Activated T-helper 1 cell treated with anti-CD3 and anti-CD28 coated beads, Interleukin-12 subunit alpha, Interleukin-12 subunit beta, Interleukin-2, Interleukin-4 antibody, amounts not matched to agents 30 ng/mL and 10 ng/mL and 1 ng/mL, durations not matched to agents 14 hours and 24 hours and 36 hours (primary cell): Measurements from ENCODE around the gene SEPTIN12. TPM values are rescaled to one million over a fixed set of nuclear protein-coding genes. Genes with fewer than 3 reads are reported as not detected.

Experiments
- DNase-seq: peaks from one replicate; pipeline ENCODE4 v3.0.0; 2021; ENCODE audit warnings: low spot score
- H3K27ac Mint-ChIP-seq: one replicate; pipeline ENCODE4 v1.8.0; 2021; ENCODE audit warnings: mild to moderate bottlenecking, mixed read lengths
- H3K27me3 Mint-ChIP-seq: one replicate; pipeline ENCODE4 v1.8.0; 2022; ENCODE audit warnings: mild to moderate bottlenecking, moderate library complexity, mixed read lengths; ENCODE audit not compliant: insufficient read depth
- H3K36me3 Mint-ChIP-seq: one replicate; pipeline ENCODE4 v1.8.0; 2021; ENCODE audit warnings: low read depth, mixed read lengths
- H3K4me1 Mint-ChIP-seq: one replicate; pipeline ENCODE4 v1.8.0; 2021; ENCODE audit warnings: low read depth, mixed read lengths
- H3K4me3 Mint-ChIP-seq: one replicate; pipeline ENCODE4 v1.8.0; 2021; ENCODE audit warnings: mild to moderate bottlenecking, moderate library complexity, mixed read lengths
- H3K9me3 Mint-ChIP-seq: one replicate; pipeline ENCODE4 v1.8.0; 2021; ENCODE audit warnings: mixed read lengths
- intact Hi-C: fragments of 100-400 bp; cut with micrococcal nuclease; formaldehyde crosslinking; loops from one replicate; pipeline ENCODE4 v1.15.1; 2024
- total RNA-seq: library from RNA; stranded (reverse); gene quantifications from 2 replicates; pipeline ENCODE4 v1.2.3, GENCODE V29; 2022

Gene SEPTIN12
- not detected in 2 replicates for total RNA-seq

- intact Hi-C loops = no loop called here
- no peak for DNase-seq
- peaks cover 2% of the 10 kb centered on the region for H3K27me3 Mint-ChIP-seq
- H3K27ac Mint-ChIP-seq = no peak within 1 kb of the TSS
- H3K4me1 Mint-ChIP-seq = peaks cover 6% of the 10 kb centered on the region
- H3K9me3 Mint-ChIP-seq = no peaks in the 10 kb centered on the region
- no peak within 1 kb of the TSS for H3K4me3 Mint-ChIP-seq
- H3K36me3 Mint-ChIP-seq = no peaks in the 10 kb centered on the region
These were observed at the start of gene SEPTIN12 for GRCh38 chr16:4787627-4788482. Gene SEPTIN12, minus strand, starts transcription at chr16:4788345. Its CDS starts 700 bp downstream, at chr16:4787645.

GRCh38 chr16:4836727-4837126 is 48.6 kb upstream of the SEPTIN12 start:
- Mint-ChIP-seq H3K4me1 (peaks cover 8% of the 10 kb centered on the region), H3K36me3 (peaks cover 43% of the 10 kb centered on the region), H3K4me3 (no peak overlapping the region), H3K9me3 (no peaks in the 10 kb centered on the region), H3K27ac (no peak overlapping the region), H3K27me3 (no peaks in the 10 kb centered on the region)
- DNase-seq = no peak
- intact Hi-C loops = no loop called here

GRCh38 chr16:4833584-4833983 is 45.4 kb upstream of the SEPTIN12 start:
- Mint-ChIP-seq H3K27ac (no peak overlapping the region), H3K27me3 (no peaks in the 10 kb centered on the region), H3K4me1 (no peaks in the 10 kb centered on the region), H3K9me3 (no peaks in the 10 kb centered on the region), H3K4me3 (no peak overlapping the region), H3K36me3 (peaks cover 41% of the 10 kb centered on the region)
- intact Hi-C loops = no loop called here
- DNase-seq = no peak

GRCh38 chr16:4832698-4833343 is 44.7 kb upstream of the SEPTIN12 start:
- H3K27ac Mint-ChIP-seq = no peak overlapping the region
- H3K4me3 Mint-ChIP-seq = no peak overlapping the region
- no peaks in the 10 kb centered on the region for H3K4me1 Mint-ChIP-seq
- H3K36me3 Mint-ChIP-seq = peaks cover 45% of the 10 kb centered on the region
- intact Hi-C loops = no loop called here
- no peak for DNase-seq
- no peaks in the 10 kb centered on the region for H3K9me3 Mint-ChIP-seq
- no peaks in the 10 kb centered on the region for H3K27me3 Mint-ChIP-seq

GRCh38 chr16:4831616-4832015 is 43.5 kb upstream of the SEPTIN12 start:
- Mint-ChIP-seq H3K4me3 (no peak overlapping the region), H3K27me3 (no peaks in the 10 kb centered on the region), H3K4me1 (no peaks in the 10 kb centered on the region), H3K36me3 (peaks cover 45% of the 10 kb centered on the region), H3K9me3 (no peaks in the 10 kb centered on the region), H3K27ac (no peak overlapping the region)
- intact Hi-C loops = no loop called here
- DNase-seq = no peak

GRCh38 chr16:4830408-4830807 is 42.3 kb upstream of the SEPTIN12 start:
- DNase-seq = no peak
- H3K36me3 Mint-ChIP-seq = peaks cover 41% of the 10 kb centered on the region
- no peak overlapping the region for H3K4me3 Mint-ChIP-seq
- H3K4me1 Mint-ChIP-seq = no peaks in the 10 kb centered on the region
- no peak overlapping the region for H3K27ac Mint-ChIP-seq
- intact Hi-C loops = no loop called here
- H3K27me3 Mint-ChIP-seq = no peaks in the 10 kb centered on the region
- H3K9me3 Mint-ChIP-seq = no peaks in the 10 kb centered on the region

- Mint-ChIP-seq H3K4me3 (no peak overlapping the region), H3K9me3 (no peaks in the 10 kb centered on the region), H3K27ac (peak overlapping the region; percentile 29), H3K4me1 (no peaks in the 10 kb centered on the region), H3K27me3 (no peaks in the 10 kb centered on the region), H3K36me3 (peaks cover 50% of the 10 kb centered on the region)
- DNase-seq = no peak
- intact Hi-C loops = no loop called here
These were observed 40.6 kb upstream of the SEPTIN12 start for GRCh38 chr16:4828567-4829321.

GRCh38 chr16:4826980-4827379 is 38.8 kb upstream of the SEPTIN12 start:
- Mint-ChIP-seq H3K4me3 (no peak overlapping the region), H3K27ac (no peak overlapping the region), H3K27me3 (no peaks in the 10 kb centered on the region), H3K4me1 (no peaks in the 10 kb centered on the region), H3K9me3 (no peaks in the 10 kb centered on the region), H3K36me3 (peaks cover 46% of the 10 kb centered on the region)
- intact Hi-C loops = no loop called here
- DNase-seq = no peak

- H3K4me1 Mint-ChIP-seq = no peaks in the 10 kb centered on the region
These were observed 38.4 kb upstream of the SEPTIN12 start for GRCh38 chr16:4826526-4826925.

GRCh38 chr16:4825196-4825595 is 37.1 kb upstream of the SEPTIN12 start:
- Mint-ChIP-seq H3K36me3 (peaks cover 44% of the 10 kb centered on the region), H3K27ac (no peak overlapping the region), H3K4me3 (no peak overlapping the region), H3K4me1 (no peaks in the 10 kb centered on the region), H3K9me3 (no peaks in the 10 kb centered on the region), H3K27me3 (no peaks in the 10 kb centered on the region)
- no peak for DNase-seq
- intact Hi-C loops = no loop called here

More at GRCh38 chr16:4826526-4826925, 38.4 kb upstream of the SEPTIN12 start:
- no peak for DNase-seq
- no peak overlapping the region for H3K4me3 Mint-ChIP-seq
- H3K27ac Mint-ChIP-seq = no peak overlapping the region
- no peaks in the 10 kb centered on the region for H3K9me3 Mint-ChIP-seq
- no peaks in the 10 kb centered on the region for H3K27me3 Mint-ChIP-seq
- intact Hi-C loops = no loop called here
- H3K36me3 Mint-ChIP-seq = peaks cover 49% of the 10 kb centered on the region

- Mint-ChIP-seq H3K27me3 (no peaks in the 10 kb centered on the region), H3K27ac (no peak overlapping the region), H3K36me3 (peaks cover 44% of the 10 kb centered on the region), H3K4me3 (no peak overlapping the region), H3K4me1 (no peaks in the 10 kb centered on the region), H3K9me3 (no peaks in the 10 kb centered on the region)
- intact Hi-C loops = no loop called here
- no peak for DNase-seq
These were observed 32.5 kb upstream of the SEPTIN12 start for GRCh38 chr16:4820652-4821051.

GRCh38 chr16:4814542-4815173 is 26.5 kb upstream of the SEPTIN12 start:
- Mint-ChIP-seq H3K36me3 (peaks cover 38% of the 10 kb centered on the region), H3K9me3 (no peaks in the 10 kb centered on the region), H3K4me1 (no peaks in the 10 kb centered on the region)

More at GRCh38 chr16:4814542-4815173, 26.5 kb upstream of the SEPTIN12 start:
- DNase-seq = no peak
- Mint-ChIP-seq H3K4me3 (no peak overlapping the region), H3K27me3 (no peaks in the 10 kb centered on the region), H3K27ac (no peak overlapping the region)
- intact Hi-C loops = no loop called here
